ENCODE measurements around the gene MTRR. TPM values are rescaled to one million over a fixed set of nuclear protein-coding genes. Genes with fewer than 3 reads are reported as not detected.

The MTRR gene
- total and polyA plus RNA-seq, 9 of the 15 experiments (the other 6 are each of a cell fraction or from before 2014, with no cell fraction given), result 39.3 to 84.6 (median 66.2) TPM

DNA sequence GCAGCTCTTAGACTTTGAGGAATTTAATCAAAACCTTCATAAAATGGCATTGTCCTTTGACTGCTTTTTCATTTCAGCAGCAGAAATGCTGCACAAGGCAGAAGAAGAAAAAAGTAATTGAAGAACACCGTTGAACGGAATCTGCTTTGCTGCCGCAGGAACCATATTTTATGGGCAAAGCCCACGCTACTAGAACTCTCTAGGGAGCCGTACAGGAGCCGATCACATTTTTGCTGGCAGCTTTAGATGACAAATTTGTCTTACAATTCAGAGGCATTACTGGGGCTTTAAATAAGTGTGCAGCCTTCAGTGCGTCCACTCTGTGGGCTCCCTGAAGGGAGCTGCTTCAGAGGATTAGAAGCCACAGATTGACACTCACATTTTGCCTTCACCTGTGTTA, 23.4 kb upstream of the MTRR start:
- Histone ChIP-seq H2AFZ (ENCODE audit: low read depth, low read length) (no peak overlapping the region), H4K20me1 (replicated peaks; ENCODE audit: control insufficient read depth, insufficient read depth, low read length) (no peaks in the 10 kb centered on the region), H3K4me1 (replicated peaks in 1 of 2; ENCODE audit: control insufficient read depth in 2 of 2, insufficient read depth in 2 of 2, low read length in 2 of 2) (peaks cover 0 to 4% of the 10 kb centered on the region in 2 experiments; a peak in 1 of 5 replicates), H3K27me3 (ENCODE audit: control insufficient read depth in 2 of 2, insufficient read depth in 2 of 2, low read length in 2 of 2) (peaks cover 16 to 30% of the 10 kb centered on the region in 2 experiments; a peak in 4 of 5 replicates), H3K79me2 (ENCODE audit: control insufficient read depth, insufficient read depth, low read length) (no peaks in the 10 kb centered on the region), H3K9me3 (replicated peaks; ENCODE audit: control insufficient read depth, insufficient read depth, low read depth, low read length) (no peaks in the 10 kb centered on the region), H3K36me3 (ENCODE audit: control insufficient read depth, insufficient read depth, low read length) (no peaks in the 10 kb centered on the region), H3K9ac (ENCODE audit: insufficient read depth in 1 of 2, low read depth in 2 of 2, low read length in 2 of 2) (no peak overlapping the region), H3K9me1 (ENCODE audit: control insufficient read depth, insufficient read depth, low read length) (no peaks in the 10 kb centered on the region), H3K27ac (ENCODE audit: extremely low read depth, low read depth, low read length) (no peak overlapping the region), H3K4me2 (ENCODE audit: insufficient read depth, low read length) (no peak overlapping the region), H3K4me3 (no peak overlapping the region)
- DNase-seq (ENCODE audit: extremely low read depth in 1 of 4, low spot score in 3 of 4) (no peak), FAIRE-seq (no peak), ATAC-seq (no peak)
- TF ChIP-seq TGIF2 (CRISPR knock-in tag; IDR thresholded peaks at IDR 0.05), result no peak
- TF ChIP-seq ZKSCAN1 (IDR thresholded peaks at IDR 0.05; ENCODE audit: low read depth, low read length), result no peak
- TF ChIP-seq U2AF2 (optimal IDR thresholded peaks at IDR 0.05; ENCODE audit: low read depth, low read length), result no peak
- TF ChIP-seq MXI1 (IDR thresholded peaks at IDR 0.05; ENCODE audit: low read depth, low read length), result no peak
- no peak for TF ChIP-seq PPARD (CRISPR knock-in tag; IDR thresholded peaks at IDR 0.05)
- 2% methylated on average over 7 of the region's 7 CpGs for WGBS (ENCODE audit: insufficient coverage, low coverage, missing lambda C conversion rate)
- POLR2A ChIA-PET, result interaction anchor here (0.9 to 1.0 kb wide), 3 partner anchors 9 to 23 kb away, joined by 3 to 4 read pairs (median 3); no protein-coding TSS in a partner anchor
- CTCF ChIA-PET (ENCODE audit: low intra/inter-chr PET ratio), result no interaction called here
- in situ Hi-C loops (cut with MboI) (no loop called here), intact Hi-C loops (cut with micrococcal nuclease) (no loop called here)
- no TSS peak for BruUV-seq (replicated peaks)

DNA sequence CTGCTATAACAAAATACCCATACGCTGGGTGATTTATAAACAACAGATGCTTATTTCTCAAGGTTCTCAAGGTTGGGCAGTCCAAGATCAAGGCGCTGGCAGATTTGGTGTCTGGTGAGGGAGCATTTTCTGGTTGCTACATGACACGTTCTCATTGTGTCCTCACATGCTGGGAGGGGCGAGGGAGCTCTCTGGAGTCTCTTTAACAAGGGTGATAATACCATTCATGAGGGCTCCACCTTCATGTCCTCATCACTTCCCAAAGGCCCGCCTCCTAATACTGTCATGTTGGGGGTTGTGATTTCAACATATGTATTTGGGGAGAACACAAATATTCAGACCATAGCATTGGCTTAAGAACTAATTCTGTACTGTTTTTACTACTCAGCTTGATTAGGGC, 22.6 kb upstream of the MTRR start:
- CTCF ChIA-PET (ENCODE audit: low intra/inter-chr PET ratio), result interaction anchor here (0.7 kb wide), 1 partner anchor 1022 kb away, joined by 3 read pairs; no protein-coding TSS in a partner anchor
- Histone ChIP-seq H3K27ac (ENCODE audit: extremely low read depth, low read depth, low read length) (no peak overlapping the region), H3K79me2 (ENCODE audit: control insufficient read depth, insufficient read depth, low read length) (no peaks in the 10 kb centered on the region), H3K27me3 (ENCODE audit: control insufficient read depth in 2 of 2, insufficient read depth in 2 of 2, low read length in 2 of 2) (peaks cover 16 to 30% of the 10 kb centered on the region in 2 experiments; a peak in 4 of 5 replicates), H3K4me2 (ENCODE audit: insufficient read depth, low read length) (no peak overlapping the region), H2AFZ (ENCODE audit: low read depth, low read length) (no peak overlapping the region), H3K4me3 (no peak overlapping the region), H4K20me1 (replicated peaks; ENCODE audit: control insufficient read depth, insufficient read depth, low read length) (no peaks in the 10 kb centered on the region), H3K4me1 (replicated peaks in 1 of 2; ENCODE audit: control insufficient read depth in 2 of 2, insufficient read depth in 2 of 2, low read length in 2 of 2) (peaks cover 0 to 4% of the 10 kb centered on the region in 2 experiments; a peak in 1 of 5 replicates), H3K9ac (ENCODE audit: insufficient read depth in 1 of 2, low read depth in 2 of 2, low read length in 2 of 2) (no peak overlapping the region), H3K36me3 (ENCODE audit: control insufficient read depth, insufficient read depth, low read length) (no peaks in the 10 kb centered on the region), H3K9me3 (replicated peaks; ENCODE audit: control insufficient read depth, insufficient read depth, low read depth, low read length) (no peaks in the 10 kb centered on the region), H3K9me1 (ENCODE audit: control insufficient read depth, insufficient read depth, low read length) (no peaks in the 10 kb centered on the region)
- no TSS peak for BruUV-seq (replicated peaks)
- intact Hi-C loops (cut with micrococcal nuclease) (no loop called here), in situ Hi-C loops (cut with MboI) (no loop called here)
- DNase-seq (ENCODE audit: extremely low read depth in 1 of 4, low spot score in 3 of 4), result no peak
- WGBS (ENCODE audit: insufficient coverage, low coverage, missing lambda C conversion rate), result 1% methylated on average over 5 of the region's 5 CpGs
- POLR2A ChIA-PET, result interaction anchor here (0.7 kb wide), 1 partner anchor 773 kb away, joined by 3 read pairs; no protein-coding TSS in a partner anchor
- no peak for ATAC-seq
- no peak for FAIRE-seq
- TF ChIP-seq FOXA3 (CRISPR knock-in tag; conservative IDR thresholded peaks at IDR 0.05 in 1 of 2, IDR thresholded peaks at IDR 0.05 in 1 of 2) (no peak), HIVEP1 (CRISPR knock-in tag; IDR thresholded peaks at IDR 0.05) (no peak), LEF1 (IDR thresholded peaks at IDR 0.05) (no peak), ZNF764 (CRISPR knock-in tag; IDR thresholded peaks at IDR 0.05; ENCODE audit: low read depth) (no peak), MYBL2 (IDR thresholded peaks at IDR 0.05; ENCODE audit: low read depth) (no peak), MYBL2 (CRISPR knock-in tag; IDR thresholded peaks at IDR 0.05; ENCODE audit: borderline replicate concordance) (no peak), NONO (IDR thresholded peaks at IDR 0.05; ENCODE audit: low read depth in 2 of 2, low read length in 1 of 2) (no peak)
- TF ChIP-seq, protein P1, sequence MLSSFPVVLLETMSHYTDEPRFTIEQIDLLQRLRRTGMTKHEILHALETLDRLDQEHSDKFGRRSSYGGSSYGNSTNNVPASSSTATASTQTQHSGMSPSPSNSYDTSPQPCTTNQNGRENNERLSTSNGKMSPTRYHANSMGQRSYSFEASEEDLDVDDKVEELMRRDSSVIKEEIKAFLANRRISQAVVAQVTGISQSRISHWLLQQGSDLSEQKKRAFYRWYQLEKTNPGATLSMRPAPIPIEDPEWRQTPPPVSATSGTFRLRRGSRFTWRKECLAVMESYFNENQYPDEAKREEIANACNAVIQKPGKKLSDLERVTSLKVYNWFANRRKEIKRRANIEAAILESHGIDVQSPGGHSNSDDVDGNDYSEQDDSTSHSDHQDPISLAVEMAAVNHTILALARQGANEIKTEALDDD (IDR thresholded peaks at IDR 0.05), result no peak
- TF ChIP-seq, protein P2, sequence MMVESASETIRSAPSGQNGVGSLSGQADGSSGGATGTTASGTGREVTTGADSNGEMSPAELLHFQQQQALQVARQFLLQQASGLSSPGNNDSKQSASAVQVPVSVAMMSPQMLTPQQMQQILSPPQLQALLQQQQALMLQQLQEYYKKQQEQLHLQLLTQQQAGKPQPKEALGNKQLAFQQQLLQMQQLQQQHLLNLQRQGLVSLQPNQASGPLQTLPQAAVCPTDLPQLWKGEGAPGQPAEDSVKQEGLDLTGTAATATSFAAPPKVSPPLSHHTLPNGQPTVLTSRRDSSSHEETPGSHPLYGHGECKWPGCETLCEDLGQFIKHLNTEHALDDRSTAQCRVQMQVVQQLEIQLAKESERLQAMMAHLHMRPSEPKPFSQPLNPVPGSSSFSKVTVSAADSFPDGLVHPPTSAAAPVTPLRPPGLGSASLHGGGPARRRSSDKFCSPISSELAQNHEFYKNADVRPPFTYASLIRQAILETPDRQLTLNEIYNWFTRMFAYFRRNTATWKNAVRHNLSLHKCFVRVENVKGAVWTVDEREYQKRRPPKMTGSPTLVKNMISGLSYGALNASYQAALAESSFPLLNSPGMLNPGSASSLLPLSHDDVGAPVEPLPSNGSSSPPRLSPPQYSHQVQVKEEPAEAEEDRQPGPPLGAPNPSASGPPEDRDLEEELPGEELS (CRISPR knock-in tag; IDR thresholded peaks at IDR 0.05; ENCODE audit: borderline replicate concordance), result no peak

Measured in K562 (cell line).